G401 (cell line): ENCODE data around the gene IGF1R. TPM values are rescaled to one million over a fixed set of nuclear protein-coding genes. Genes with fewer than 3 reads are reported as not detected.
A peak's percentile ranks its signal among the peaks of the same experiment; 100 is the strongest.

Source experiments
- DNase-seq: peaks from one replicate; pipeline ENCODE4 v3.0.0-alpha.2; 2015; ENCODE audit warnings: low spot score
- in situ Hi-C: cut with HindIII; loops from 2 replicates; pipeline ENCODE4 v1.10.0; 2016; ENCODE audit warnings: low sequenced_read_pairs, mixed read lengths
- total RNA-seq: library from RNA; depleted of rRNA; stranded (reverse); fragments of >200 nt; shearing (Covaris generic); gene quantifications from 2 replicates; pipeline ENCODE4 v1.2.3, GENCODE V29; 2014

IGF1R gene
- total RNA-seq, 1 experiment from 2014 or later: 21.0 TPM

GRCh38 chr15:98939311-98940080 is 291.2 kb downstream of the IGF1R start:
- no peak for DNase-seq
- in situ Hi-C loops: no loop called here

GRCh38 chr15:98941595-98942255 is 293.4 kb downstream of the IGF1R start:
- in situ Hi-C loops: no loop called here
- no peak for DNase-seq

GRCh38 chr15:98942431-98942830 is 294.1 kb downstream of the IGF1R start:
- in situ Hi-C loops: no loop called here

GRCh38 chr15:98943051-98943508 is 294.7 kb downstream of the IGF1R start:
- DNase-seq: no peak
- in situ Hi-C loops: no loop called here

More at GRCh38 chr15:98942431-98942830, 294.1 kb downstream of the IGF1R start:
- DNase-seq: no peak

GRCh38 chr15:98943601-98944151 is 295.3 kb downstream of the IGF1R start:
- DNase-seq: peak; percentile 27
- in situ Hi-C loops: no loop called here

GRCh38 chr15:98946301-98947255 is 298.2 kb downstream of the IGF1R start:
- in situ Hi-C loops: no loop called here
- DNase-seq: no peak

- in situ Hi-C loops: no loop called here
- no peak for DNase-seq
These were observed 300.1 kb downstream of the IGF1R start for GRCh38 chr15:98948456-98948855.

GRCh38 chr15:98948941-98949340 is 300.6 kb downstream of the IGF1R start:
- in situ Hi-C loops: no loop called here
- DNase-seq: no peak

GRCh38 chr15:98949624-98950023 is 301.3 kb downstream of the IGF1R start:
- in situ Hi-C loops: no loop called here
- DNase-seq: no peak

GRCh38 chr15:98950248-98950647 is 301.9 kb downstream of the IGF1R start:
- no peak for DNase-seq
- in situ Hi-C loops: no loop called here

GRCh38 chr15:98951004-98951403 is 302.7 kb downstream of the IGF1R start:
- in situ Hi-C loops: no loop called here
- DNase-seq: no peak

GRCh38 chr15:98951493-98952320 is 303.4 kb downstream of the IGF1R start:
- DNase-seq: peak; percentile 55
- in situ Hi-C loops: no loop called here

- DNase-seq: no peak
- in situ Hi-C loops: no loop called here
These were observed 304.1 kb downstream of the IGF1R start for GRCh38 chr15:98952381-98952803.

GRCh38 chr15:98953000-98953787 is 304.9 kb downstream of the IGF1R start:
- in situ Hi-C loops: no loop called here
- DNase-seq: no peak

- in situ Hi-C loops: no loop called here
- DNase-seq: no peak
These were observed 305.6 kb downstream of the IGF1R start for GRCh38 chr15:98953968-98954367.

GRCh38 chr15:98954411-98954810 is 306.1 kb downstream of the IGF1R start:
- DNase-seq: peak; percentile 58
- in situ Hi-C loops: no loop called here

GRCh38 chr15:98955331-98955730 is 307.0 kb downstream of the IGF1R start:
- no peak for DNase-seq
- in situ Hi-C loops: no loop called here
